Activated naive CD4-positive, alpha-beta T cell treated with anti-CD3 and anti-CD28 coated beads, Interleukin-2, amount 10 ng/mL, durations not matched to agents 5 hours and 36 hours (primary cell): ENCODE results near the gene CEACAM21. TPM values are rescaled to one million over a fixed set of nuclear protein-coding genes. Genes with fewer than 3 reads are reported as not detected.

ENCODE experiments used
- total RNA-seq, 2 experiments: library from RNA; stranded (reverse); gene quantifications; one replicate each; pipeline ENCODE4 v1.2.3, GENCODE V29; 2021

Gene CEACAM21
- 100 to 1,000 TPM; 116 to 121 TPM for total RNA-seq

GRCh38 chr19:41575998-41576397, at the start of gene CEACAM21:
CEACAM21 (plus strand) TSS chr19:41576166; CDS start chr19:41576275, 109 bp downstream.

GRCh38 chr19:41626877-41627276, 50.9 kb downstream of the CEACAM21 start, which contains the start of gene CEACAM4:
CEACAM4 (minus strand) TSS chr19:41627074; CDS start chr19:41626963, 111 bp downstream.

Other genes starting within 250 kb of the CEACAM21 start
- gene TGFB1, start 222.2 kb upstream of the CEACAM21 start, total RNA-seq = 100 to 1,000 TPM; 226 to 232 TPM
- 10 to 100 TPM; 10.7 to 14.3 TPM for gene B9D2, start 212.0 kb upstream of the CEACAM21 start, total RNA-seq
- 1 to 10 TPM; 8.9 TPM for gene TMEM91, start 199.6 kb upstream of the CEACAM21 start, total RNA-seq
- 10 to 100 TPM; 26.3 to 28.4 TPM for gene EXOSC5, start 178.8 kb upstream of the CEACAM21 start, total RNA-seq
- gene BCKDHA, start 178.3 kb upstream of the CEACAM21 start, total RNA-seq = 10 to 100 TPM; 18.3 to 20.3 TPM
- 1 to 10 TPM in 1 of 2 experiments, under 1 TPM in 1; 0.88 to 2.0 TPM for gene B3GNT8, start 148.8 kb upstream of the CEACAM21 start, total RNA-seq
- 10 to 100 TPM; 39.4 to 42.0 TPM for gene DMAC2, start 136.3 kb upstream of the CEACAM21 start, total RNA-seq
- gene ERICH4, start 133.0 kb upstream of the CEACAM21 start, total RNA-seq = not detected
- not detected for gene CEACAM4, start 50.9 kb downstream of the CEACAM21 start, total RNA-seq
- gene CEACAM7, start 112.1 kb downstream of the CEACAM21 start, total RNA-seq = not detected
- not detected for gene CEACAM5, start 132.5 kb downstream of the CEACAM21 start, total RNA-seq
- not detected for gene CEACAM6, start 179.4 kb downstream of the CEACAM21 start, total RNA-seq
- not detected for gene CEACAM3, start 220.4 kb downstream of the CEACAM21 start, total RNA-seq